Frontal cortex (tissue), 4 donors: ENCODE results near the gene STX17. TPM values are rescaled to one million over a fixed set of nuclear protein-coding genes. Genes with fewer than 3 reads are reported as not detected.

Experiments
- DNase-seq, 2 donors: peaks; one replicate each; pipeline ENCODE4 v3.0.0; 2012; ENCODE audit warnings: low spot score in 2 of 2
- FAIRE-seq: peaks from 2 replicates; lab custom pipeline; 2012; peaks lifted over from hg19 to GRCh38; lab: Jason Lieb, UNC
- total RNA-seq: library from RNA; depleted of rRNA; stranded (reverse); fragments of >200 nt; gene quantifications from one replicate; pipeline ENCODE4 v1.2.3, GENCODE V29; 2014
- donor health status: control.
- donor health status: control.
- donor health status: control.

The STX17 gene
- total RNA-seq, 1 donor from 2014 or later, result 14.7 TPM

DNA sequence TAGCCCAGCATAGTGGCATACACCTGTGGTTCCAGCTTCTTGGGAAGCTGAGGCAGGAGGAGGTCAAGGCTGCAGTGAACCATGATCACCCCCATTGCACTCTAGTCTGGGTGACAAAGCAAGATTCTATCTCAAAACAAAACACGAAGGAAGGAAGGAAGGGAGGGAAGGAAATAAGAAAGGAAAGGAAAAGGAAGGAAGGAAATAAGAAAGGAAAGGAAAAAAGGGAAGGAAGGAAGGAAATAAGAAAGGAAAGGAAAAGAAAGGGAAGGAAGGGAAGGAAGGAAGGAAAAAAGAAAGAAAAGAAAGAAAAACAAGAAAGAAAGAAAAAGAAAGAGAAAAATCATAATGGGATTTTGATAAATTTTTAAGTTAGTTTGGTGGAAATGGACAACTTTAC is 3.1 kb upstream of the STX17 start:
- DNase-seq (no peak), FAIRE-seq (no peak)

DNA sequence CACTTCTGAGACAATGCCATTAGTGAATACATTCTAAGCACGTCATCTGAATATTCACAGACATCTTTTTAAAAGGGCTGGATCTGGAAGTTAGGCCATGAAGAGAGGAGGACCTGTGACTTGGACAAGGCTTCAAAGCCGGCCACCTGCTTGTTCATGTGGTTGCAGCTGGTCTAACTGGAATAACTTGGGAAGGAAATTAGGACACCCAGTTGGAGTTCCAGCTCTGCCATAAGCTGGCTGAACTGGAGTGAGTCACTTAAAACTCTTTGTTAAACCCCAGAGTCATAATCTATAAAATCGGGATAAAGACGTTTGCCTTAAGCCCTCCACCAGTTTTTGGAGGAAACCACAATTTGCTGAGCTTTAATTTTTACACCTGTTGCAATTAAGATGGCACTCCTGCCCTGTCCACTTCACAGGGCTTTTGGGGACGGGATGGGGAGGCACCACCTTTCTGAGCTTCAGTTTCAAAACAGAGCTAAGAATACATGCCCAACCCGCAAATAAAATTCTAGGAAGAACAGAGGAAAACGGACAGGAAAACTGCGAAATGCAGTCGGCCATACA is 536 bp upstream of the STX17 start:
- no peak for FAIRE-seq
- DNase-seq, result no peak

DNA sequence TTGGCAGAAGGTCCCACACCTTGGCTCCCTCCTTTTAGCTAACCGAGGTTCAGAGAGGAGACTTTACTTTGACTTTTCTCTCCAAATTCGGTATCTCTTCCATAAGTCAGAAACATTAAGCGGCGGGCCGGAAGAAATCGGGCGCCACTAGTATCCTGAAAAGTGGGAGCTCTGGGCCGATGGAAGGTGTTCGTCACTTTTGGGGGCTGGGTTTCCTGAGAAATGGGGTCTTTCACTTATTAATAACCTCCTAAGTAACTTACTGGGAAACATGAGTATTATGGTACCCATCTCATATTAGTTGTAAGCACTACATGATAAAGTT is 716 bp downstream of the STX17 start:
- DNase-seq, result peak in 1 of 2 donors; percentile 2
- FAIRE-seq, result no peak

DNA sequence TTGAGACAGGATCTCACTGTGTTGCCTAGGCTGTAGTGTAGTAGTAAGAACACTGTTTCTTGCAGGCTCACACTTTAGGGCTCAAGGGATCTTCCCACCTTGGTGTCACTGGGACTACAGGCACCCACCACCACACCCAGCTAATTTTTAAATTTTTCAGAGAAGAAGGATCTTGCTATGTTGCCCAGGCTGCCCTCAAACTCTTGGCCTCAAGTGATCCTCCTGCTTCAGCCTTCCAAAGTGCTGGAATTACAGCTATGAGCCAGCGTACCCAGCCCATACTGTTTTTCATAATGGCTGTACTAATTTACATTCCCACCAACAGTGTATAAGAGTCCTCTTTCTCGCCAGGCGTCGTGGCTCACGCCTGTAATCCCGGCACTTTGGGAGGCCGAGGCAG is 5.1 kb downstream of the STX17 start:
- FAIRE-seq, result no peak
- DNase-seq, result no peak

DNA sequence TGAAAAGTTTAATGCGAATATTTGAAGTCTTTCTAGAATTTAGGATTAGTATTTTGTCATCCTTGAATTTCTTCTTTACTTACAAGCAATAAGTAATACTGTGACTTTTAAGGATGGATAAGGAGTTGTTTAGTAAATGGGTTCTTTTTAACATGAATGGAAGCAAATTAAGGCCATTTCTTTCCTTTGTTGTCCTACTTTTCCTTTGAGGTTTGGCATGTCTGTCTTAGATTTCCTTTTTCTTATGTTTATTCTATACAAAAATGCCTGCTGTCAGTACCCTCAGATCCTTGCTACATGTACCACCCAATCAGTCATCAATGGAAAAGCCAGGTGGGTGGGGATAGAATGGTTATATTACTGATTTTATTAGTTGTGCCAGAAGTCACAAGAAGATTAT is 10.2 kb downstream of the STX17 start:
- FAIRE-seq (no peak), DNase-seq (no peak)

DNA sequence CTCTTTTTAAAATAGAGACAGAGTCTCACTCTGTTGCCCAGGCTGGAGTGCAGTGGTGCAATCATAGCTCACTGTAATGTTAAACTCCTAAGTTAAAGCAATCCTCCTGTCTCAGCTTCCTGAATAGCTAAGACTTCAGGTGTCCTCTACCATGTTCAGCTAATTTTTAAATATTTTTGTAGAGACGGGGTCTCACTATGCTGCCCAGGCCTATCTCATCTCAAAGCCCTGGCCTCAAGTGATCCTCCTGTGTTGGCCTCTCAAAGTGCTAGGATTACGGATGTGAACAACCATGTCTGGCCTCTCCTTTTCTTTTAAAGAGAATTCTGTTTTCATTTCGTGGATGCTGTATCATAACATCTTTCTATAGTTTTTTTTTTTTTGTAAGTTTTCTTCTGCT is 11.7 kb downstream of the STX17 start:
- FAIRE-seq (no peak), DNase-seq (no peak)

- FAIRE-seq (no peak), DNase-seq (no peak)
Measured at GRCh38 chr9:99919930-99920329, 13.5 kb downstream of the STX17 start.

DNA sequence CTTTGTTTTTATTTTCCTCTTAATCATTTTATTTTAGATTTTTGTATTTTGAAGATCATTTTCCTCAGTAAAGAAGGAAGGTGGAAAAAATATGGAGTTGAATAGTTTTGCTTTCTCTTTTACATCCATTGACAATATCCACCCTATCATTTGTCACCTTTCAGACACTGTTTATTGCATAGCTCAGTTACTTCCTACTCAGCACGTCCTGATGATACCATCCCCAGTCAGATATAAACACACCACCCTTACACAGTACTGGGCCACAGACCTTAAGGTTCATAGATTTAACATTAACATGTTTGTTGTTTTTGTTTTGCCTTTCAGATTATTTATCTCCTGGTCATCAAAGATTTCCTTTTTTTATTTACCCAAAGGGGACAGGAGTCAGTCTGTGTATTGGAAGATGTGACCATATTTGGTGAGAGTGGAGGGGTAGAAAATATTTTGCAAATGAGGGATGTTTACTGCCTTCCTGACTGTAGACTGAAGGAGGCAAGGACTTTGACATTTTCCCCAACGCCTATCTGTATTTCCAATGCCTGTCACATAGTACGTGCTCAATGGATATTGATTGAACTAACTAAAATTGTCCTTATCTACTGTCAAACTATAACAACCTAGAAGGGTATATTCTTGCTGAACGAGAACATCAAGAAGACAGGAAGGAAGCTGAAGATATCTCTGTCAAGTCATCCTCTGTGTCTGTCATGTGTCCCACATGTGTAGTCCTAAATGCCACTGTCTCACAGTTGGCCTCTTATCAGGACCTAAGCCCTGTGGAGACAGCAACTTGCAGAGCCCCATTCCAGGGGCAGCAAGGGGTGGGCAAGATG is 15.6 kb downstream of the STX17 start:
- FAIRE-seq, result no peak
- DNase-seq, result no peak

- DNase-seq, result no peak
- FAIRE-seq, result no peak
Measured at GRCh38 chr9:99922711-99923030, 16.2 kb downstream of the STX17 start.

DNA sequence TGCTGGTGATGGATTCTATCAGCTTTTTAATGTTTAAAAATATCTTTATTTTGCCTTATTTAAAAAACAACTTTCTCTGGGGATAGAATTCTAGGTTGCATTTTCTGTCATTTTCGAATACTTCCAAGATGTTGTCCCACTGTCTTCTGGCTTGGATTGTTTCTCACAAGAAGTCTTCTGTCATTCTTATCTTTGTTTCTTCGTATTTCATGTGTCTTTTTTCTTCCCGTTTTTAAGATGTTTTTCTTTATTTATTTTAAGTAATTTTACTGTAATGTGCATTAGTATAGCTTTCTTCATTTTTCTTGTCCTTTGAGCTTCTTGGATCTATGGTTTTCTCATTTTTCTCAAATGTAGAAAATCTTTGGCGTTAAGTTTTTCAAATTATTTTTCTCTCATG is 19.1 kb downstream of the STX17 start:
- no peak for FAIRE-seq
- DNase-seq, result no peak

GRCh38 chr9:99929652-99930051 is 23.2 kb downstream of the STX17 start:
- FAIRE-seq (no peak), DNase-seq (no peak)

DNA sequence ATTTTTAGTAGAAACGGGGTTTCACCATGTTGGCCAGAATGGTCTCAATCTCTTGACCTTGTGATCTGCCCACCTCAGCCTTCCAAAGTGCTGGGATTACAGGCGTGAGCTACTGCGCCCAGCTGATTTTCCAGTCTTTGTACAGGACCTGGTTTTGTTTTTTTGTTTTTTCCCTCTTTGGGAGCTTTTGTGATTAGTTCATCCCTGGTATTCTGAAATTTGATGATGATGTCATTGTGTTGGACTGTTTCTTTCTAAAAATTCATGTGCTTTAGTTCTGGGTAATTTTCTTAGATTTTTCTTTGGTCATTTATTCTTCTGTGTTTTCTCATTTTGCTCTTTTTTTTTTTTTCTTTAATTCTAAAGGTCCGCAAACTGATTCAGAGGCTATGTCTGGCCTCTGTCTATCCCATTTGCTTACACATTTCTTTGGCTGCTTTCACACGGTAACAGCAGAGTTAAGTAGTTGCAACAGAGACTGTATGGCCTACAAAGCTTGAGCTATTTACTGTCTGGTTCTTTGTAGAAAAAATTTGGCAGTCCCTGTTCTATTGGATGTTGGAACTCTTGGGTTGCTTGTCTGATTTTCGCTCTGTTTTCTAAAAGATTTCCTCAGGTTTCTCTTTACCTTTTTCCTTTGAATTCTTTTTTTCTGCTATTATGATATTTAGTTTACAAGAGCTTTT is 24.8 kb downstream of the STX17 start:
- FAIRE-seq, result no peak
- DNase-seq, result no peak

- DNase-seq (no peak), FAIRE-seq (no peak)
Measured at GRCh38 chr9:99936947-99937587, 30.6 kb downstream of the STX17 start.

DNA sequence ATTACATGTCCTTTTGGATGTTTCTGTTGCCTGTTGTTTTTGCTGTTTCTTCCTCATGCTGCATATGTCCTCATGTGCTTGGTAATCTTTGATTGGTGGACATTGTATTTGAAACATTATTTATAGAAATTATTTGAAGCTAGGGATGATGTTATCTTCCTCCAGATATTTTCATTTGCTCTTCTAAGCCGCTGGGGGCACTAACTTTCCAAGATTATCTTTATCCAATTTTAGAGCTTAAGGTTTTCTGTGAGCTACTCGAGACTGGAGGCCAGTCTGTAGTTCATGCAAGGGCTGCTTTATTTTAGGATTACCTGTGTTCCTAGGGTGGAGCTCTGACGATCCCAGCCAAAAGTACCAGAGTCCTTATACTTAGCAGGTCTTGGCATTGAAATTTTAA is 40.9 kb downstream of the STX17 start:
- no peak for DNase-seq
- no peak for FAIRE-seq

GRCh38 chr9:99948482-99948881 is 42.0 kb downstream of the STX17 start:
- DNase-seq, result no peak
- no peak for FAIRE-seq

GRCh38 chr9:99948896-99949295 is 42.4 kb downstream of the STX17 start:
- DNase-seq (no peak), FAIRE-seq (no peak)

- FAIRE-seq (no peak), DNase-seq (no peak)
Measured at GRCh38 chr9:99953861-99954507, 47.5 kb downstream of the STX17 start.

- no peak for FAIRE-seq
- no peak for DNase-seq
Measured at GRCh38 chr9:99954819-99955218, 48.4 kb downstream of the STX17 start.

DNA sequence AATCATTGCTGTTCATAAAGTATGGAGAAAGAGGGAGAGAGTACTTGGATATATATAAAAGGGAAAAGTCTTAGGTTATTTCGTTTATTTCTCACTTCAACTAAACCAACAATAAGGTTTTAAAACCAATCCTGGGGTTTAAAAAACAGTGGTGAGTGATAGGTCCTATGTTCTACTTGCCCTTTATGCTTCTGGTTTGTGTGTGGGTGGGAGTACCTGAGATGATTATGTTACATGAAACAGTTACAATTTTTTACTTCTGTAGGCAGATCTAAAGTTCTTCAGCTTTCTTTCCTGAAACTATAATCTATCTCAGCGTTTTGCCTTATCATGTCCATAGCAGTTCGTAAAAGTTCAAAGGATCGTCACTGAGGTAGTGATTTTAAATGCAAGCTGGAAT is 49.2 kb downstream of the STX17 start:
- FAIRE-seq (no peak), DNase-seq (no peak)

DNA sequence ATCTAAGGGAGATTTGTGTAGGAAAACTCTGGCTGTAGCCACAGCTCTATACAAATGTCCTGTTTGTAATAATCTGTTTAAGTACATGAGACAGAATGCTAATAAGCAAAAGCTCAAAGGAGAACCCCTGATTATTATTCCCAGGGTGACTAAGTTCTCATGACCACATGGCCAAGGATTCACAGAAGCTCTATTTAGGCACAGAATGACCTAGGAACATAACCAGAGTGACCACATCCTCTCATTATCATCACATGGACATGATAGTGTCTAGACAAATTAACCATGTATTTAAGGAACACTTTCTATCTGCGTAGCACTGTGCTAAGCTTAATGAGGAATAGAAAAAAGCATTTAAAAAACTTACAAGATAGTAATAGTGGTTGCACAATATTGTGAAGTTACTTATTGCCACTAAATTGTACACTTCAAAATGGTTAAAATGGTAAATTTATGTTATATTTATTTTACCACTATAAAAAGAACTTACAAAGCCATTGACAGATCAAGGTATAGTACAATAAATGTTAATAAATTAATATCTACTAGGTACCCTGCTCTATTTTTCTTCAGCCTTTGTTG is 56.3 kb downstream of the STX17 start:
- DNase-seq (peak in 1 of 2 donors; percentile 9), FAIRE-seq (no peak)
